GM18507 (cell line): Measurements from ENCODE around the gene RNF225.

Experiments
- DNase-seq: peaks from one replicate; pipeline ENCODE4 v3.0.0; 2011; ENCODE audit warnings: low read depth; ENCODE audit not compliant: insufficient read length; ENCODE audit errors: extremely low spot score
- FAIRE-seq: peaks from 2 replicates; lab custom pipeline; 2011; peaks lifted over from hg19 to GRCh38; lab: Jason Lieb, UNC

The RNF225 gene

DNA sequence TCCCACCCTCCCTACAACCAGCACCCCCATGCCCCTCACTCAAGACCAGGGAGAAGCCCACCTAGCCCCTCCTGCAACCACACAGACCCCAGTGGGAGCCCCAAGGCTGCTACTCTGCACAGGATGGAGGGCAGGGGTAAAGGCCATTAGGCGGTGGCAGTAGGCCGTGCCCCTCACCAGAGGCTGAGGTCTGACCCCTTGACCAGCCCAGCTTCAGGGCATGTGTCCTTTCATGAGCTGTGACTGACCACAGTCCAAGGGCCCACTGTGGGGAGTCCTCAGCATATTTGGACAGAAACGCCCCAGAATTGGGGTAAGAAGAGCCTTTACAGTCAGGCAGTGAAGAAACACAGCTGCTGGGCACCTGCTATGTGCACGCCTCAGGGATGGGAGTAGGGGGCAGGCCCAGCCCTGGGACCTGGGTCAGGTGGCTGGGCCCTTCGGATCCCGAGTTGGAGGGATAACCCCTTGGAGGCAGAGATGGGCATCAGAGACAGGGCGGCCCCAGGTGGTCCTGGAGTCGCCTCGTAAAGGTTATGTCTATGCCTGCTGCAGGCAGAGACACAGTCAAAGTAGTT lies 10.1 kb upstream of the RNF225 start:
- DNase-seq (no peak), FAIRE-seq (no peak)

DNA sequence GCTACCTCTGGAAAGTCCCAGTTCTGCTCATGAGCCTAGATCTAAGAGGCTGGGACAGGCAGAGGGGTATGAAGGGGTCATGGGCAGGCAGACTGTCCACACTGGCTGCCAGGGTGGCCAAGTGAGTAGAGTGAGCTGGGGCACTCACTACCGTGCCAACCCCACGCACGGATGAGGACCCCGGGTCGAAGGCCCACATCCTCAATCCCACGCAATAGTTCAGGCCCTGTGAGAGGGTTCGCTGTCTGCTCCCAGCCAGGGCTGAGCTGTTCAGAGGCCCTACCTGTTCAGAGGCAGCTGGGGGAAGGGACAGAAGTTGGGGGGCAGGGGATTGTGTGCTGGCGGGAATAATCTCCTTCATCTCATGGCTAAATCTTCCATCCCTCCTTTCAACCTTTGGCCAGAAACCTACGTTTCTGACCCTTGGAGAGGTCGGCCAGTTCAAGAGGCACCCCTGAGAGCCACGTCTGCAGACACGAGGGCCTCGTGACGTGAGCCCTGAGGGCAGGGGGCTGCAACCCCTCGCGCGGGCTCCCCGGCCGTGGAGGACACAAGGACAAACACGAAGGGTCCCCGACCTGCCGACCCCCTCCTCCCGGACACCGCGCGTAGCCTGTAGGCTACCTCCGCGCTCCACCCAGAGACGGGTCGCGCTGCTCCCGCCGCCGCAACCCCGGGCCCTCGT lies 9.4 kb upstream of the RNF225 start:
- FAIRE-seq (no peak), DNase-seq (no peak)

DNA sequence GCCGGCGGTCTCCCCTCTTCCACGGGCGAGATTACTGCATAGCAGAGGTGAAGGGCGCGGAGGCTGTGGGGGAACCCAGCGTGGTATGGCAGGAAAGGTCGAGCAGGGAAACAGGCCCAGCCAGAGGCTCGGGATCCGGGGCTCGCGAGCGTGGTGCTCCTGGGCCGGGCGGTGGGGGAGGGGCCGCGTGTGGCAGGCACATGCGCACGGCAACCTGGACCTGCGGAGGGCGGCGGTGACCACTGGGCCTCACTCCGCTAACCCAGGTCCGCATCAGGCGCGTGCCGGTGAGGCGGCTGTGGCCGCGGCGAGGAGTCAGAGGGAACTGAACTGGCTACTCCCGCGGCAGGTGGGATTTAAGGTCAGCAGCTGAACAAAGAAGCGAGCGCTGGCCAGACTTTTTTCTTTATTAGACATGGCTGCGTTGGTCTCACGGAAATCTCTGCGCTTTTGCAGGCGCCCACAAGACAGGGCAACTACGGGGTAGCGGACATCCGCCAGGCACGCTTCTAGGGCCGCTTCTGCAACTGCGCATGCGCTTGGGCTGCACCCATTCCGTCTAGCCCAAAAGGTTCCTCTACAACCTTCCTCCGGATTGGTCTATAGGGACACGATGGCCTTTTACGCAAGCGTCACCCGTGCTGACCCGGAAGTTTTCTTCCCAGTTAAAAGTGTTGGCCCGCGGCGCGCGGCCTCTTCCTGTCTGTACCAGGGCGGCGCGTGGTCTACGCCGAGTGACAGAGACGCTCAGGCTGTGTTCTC lies 8.7 kb upstream of the RNF225 start, which contains the start of gene RPS5:
Gene RPS5 (plus strand): TSS at position 694 of the 762 bp plus-strand sequence. CDS start 869 bp downstream, outside the sequence.
- DNase-seq = peak; percentile 99
- FAIRE-seq = peak; percentile 99

DNA sequence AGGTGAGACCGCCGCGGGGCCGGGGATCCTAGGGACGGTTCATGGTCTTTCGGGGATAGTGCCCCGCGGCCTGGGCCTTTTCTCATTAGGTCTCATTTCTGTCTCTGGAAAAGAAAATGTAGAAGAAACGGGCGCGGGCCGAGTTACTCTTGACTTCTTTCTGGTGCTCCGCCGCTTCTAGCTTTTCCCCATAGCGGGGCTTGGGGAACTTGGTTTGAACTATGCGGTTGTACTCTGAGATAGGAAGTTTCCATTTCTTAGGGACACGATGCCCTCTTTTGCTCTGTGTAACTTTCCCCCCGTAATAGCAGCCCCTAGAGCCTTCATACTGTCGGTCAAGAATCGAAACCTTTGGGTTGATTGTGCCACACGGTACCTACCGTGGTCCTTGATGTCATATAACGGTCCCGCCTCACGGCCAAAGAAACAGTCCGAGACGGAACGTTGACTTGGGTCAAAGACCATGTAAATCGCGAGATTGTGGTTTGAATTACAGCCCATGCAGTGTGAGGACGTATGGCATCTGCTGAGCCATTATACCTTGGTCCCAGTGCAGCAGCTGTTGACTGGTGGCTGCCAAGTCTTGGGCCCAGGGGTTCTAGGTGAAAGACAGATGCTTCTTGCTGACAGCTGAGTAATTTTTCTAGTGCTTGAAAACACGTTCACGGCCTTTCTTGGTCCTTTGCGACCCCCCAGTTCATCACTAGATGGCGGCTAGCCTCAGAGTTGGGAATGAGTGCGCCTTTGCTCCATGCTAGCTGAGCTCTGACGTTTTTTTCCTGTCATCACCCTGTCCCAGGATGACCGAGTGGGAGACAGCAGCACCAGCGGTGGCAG lies 7.9 kb upstream of the RNF225 start:
- DNase-seq (no peak), FAIRE-seq (no peak)

DNA sequence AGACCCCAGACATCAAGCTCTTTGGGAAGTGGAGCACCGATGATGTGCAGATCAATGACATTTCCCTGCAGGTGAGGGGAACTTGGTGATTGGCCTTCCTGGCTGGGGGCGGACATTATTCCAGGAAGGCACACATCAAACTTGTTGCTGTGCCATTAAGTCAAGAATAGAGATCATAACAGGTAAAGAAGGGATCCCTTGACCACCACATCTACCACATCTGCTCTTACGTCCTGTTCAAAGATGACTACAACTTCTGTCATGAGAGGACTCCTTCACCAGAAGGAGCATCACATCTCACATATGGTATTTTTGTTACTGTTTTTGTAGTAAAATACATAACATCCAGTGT lies 7.3 kb upstream of the RNF225 start:
- DNase-seq = no peak
- FAIRE-seq = no peak

DNA sequence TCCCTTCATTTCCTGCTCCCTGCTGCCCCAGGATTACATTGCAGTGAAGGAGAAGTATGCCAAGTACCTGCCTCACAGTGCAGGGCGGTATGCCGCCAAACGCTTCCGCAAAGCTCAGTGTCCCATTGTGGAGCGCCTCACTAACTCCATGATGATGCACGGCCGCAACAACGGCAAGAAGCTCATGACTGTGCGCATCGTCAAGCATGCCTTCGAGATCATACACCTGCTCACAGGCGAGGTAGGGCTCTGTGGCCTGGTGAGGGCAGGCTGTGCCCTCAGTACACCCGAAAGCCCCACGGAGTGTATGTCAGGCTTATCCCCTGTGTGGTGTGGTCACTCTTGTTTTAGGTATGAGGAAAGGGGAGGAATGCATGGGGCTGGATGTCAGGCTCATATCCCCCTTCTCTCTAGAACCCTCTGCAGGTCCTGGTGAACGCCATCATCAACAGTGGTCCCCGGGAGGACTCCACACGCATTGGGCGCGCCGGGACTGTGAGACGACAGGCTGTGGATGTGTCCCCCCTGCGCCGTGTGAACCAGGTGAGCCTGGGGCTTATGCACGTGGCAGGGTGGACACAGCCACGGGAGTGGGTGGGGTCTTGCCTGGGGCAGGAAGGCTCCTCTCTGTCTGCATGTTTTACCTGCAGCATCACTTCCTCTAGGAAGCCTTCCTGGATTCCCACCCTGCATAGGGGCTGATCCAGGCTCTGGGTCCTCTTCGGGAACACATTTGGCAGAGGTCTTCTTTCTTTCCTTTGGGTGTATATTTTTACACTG lies 2.3 kb upstream of the RNF225 start:
- no peak for DNase-seq
- no peak for FAIRE-seq

DNA sequence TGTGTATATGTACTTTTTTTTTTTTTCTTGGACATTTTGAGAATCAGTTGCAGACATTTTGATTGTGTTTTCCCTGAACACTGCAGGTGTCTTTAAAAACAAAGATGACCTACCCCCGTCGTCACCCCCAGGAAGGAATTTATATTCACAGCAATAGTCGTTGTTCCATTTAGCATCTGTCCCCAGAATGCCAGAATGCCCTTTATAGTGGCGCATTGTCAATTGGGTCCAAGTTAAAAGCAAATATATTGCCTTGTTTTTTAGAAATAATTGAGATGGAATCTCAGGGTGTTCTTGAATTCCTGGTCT lies 1.8 kb upstream of the RNF225 start:
- FAIRE-seq = no peak

DNA sequence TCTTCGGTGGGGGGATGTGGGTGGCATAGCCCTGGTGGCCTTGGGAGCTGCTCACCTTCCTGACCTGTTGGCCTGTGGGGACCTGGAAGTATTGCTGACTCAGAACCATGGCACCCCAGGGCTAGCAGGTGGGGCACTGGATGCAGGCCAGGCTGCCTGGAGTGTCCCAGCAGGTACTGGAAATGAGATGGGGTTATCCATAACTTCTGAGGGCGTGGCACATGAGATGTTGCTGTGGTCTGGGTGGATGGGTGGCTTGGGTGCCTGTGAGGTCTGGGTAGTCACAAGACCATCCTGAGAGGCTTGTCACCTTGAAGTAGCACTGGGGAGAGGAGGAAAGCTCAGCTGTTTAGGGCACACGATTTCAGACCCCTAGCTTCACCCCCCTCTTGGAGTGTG lies 636 bp upstream of the RNF225 start:
- FAIRE-seq (no peak), DNase-seq (no peak)

More for the DNA sequence above, 1.8 kb upstream of the RNF225 start:
- DNase-seq = no peak

DNA sequence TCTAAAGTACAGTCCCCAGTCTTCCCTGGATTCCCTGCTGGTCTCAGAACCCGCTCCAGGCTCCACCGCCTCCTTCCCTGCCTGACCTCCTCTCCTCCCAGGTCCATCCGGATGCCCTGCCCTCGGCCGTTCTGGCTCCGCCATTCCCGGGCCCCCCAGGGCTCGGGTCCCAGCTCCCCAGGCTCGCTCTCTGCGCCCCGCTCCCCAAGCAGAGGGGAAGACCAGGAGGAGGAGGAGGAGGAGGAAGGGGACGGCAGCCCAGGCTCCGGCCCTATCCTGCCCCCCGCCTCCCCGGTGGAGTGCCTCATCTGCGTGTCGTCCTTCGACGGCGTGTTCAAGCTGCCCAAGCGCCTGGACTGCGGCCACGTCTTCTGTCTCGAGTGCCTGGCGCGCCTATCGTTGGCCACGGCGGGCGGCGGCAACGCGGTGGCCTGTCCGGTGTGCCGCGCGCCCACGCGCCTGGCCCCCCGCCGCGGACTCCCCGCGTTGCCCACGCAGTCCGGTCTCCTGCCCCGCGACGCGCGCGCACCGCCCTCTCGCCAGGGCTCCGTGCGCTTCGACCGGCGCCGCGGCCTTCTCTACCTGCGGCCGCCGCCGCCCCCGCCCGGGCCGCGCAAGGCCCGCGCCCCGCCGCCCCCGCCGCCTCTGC lies 647 bp downstream of the RNF225 start:
- no peak for FAIRE-seq
- DNase-seq = no peak

DNA sequence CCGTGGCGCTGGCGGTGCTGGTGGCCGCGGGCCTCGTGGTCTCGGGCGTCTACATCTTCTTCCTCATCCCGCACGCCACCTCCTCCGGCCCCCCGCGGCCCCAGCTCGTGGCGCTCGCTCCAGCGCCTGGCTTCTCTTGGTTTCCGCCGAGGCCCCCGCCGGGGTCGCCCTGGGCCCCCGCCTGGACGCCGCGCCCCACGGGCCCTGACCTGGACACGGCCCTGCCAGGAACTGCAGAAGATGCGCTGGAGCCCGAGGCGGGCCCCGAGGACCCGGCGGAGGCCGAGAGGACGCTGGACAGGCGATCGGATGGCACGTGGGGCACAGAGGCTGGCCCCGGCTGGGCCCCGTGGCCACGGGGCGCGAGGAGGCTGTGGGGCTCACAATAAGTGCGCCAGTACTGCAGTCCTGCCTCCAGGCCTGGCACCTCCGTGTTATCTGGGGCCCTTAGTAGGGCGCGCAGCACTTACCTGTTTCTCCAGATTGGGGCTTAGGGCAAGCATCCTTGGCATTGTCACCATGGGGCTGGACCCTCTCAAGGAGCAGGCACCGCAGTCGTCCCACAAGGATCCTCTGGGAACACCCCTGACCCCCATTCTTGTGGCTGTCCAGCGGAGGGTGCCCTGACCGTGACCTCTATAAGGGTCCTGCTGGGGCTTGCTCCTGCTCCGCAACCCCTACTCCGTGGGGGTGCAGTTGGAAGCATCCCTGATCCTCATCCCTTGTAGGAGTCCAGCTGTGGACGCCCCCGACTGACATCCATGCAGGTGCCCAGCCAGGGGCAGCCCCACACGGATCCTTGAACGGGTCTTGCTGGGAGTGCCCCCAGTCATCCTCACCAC lies 1.5 kb downstream of the RNF225 start:
- no peak for DNase-seq
- no peak for FAIRE-seq

DNA sequence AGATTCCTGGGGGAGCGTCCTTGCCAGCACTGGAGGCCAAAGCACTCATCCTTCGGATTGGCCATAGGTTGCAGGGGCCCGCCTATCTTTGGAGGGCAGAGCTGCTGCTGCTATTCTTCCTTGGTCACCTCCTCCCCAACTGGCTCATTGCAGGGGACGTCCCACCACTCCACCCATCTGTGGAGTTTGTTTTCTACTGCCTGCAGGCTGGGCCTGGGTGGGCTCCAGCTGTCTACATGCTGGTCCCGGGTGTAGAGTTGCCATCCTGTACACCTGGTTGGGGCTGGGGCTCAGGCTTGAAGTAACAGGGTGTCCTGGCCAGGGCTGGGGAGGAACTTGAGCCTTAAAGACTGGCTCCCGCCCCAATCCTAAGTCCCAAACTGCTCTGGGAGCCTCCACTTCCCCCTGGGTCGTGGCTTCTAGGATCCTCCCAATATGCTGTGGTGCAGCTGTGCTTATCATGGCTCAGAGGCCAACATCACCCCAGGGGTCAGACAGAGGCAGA lies 2.1 kb downstream of the RNF225 start:
- DNase-seq (no peak), FAIRE-seq (no peak)

DNA sequence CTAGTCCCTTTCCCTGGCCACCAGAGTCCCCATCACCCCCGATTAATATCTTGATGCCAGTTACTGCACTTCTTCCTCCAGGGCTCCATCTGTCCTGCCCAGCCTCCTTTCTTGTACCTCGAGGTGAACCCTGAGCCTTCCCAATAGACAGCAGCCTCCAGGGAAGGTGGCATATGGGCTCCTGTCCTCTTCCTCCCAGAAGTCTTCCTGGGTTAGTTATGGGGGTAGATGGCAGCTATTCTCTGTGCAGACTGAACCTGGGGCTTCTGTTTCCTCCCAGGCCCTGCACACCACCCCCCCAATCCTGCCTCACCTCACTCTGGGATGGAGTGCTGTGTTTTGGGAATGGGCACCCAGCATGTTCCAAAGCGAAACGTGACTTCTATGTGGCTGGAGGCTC lies 2.6 kb downstream of the RNF225 start:
- no peak for FAIRE-seq

DNA sequence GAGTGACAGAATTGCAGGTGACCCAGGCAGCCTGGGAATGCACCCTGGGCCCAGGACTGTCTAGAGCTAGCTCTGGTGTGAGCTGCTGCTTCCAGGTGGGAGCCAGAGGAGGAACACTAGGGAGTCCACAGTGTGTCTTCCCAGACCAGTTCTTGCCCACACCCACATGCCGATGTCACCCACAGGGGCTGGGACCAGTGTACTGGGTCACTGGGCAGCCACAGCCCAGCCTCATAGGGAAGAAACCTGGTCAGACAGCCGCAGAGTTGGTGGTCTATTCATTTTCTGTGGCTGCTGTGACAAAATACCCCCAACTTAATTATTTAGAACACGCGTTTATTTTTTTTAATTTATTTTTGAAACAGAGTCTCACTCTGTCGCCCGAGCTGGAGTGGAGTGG lies 3.1 kb downstream of the RNF225 start:
- FAIRE-seq (no peak), DNase-seq (no peak)

More for the DNA sequence above, 2.6 kb downstream of the RNF225 start:
- no peak for DNase-seq

DNA sequence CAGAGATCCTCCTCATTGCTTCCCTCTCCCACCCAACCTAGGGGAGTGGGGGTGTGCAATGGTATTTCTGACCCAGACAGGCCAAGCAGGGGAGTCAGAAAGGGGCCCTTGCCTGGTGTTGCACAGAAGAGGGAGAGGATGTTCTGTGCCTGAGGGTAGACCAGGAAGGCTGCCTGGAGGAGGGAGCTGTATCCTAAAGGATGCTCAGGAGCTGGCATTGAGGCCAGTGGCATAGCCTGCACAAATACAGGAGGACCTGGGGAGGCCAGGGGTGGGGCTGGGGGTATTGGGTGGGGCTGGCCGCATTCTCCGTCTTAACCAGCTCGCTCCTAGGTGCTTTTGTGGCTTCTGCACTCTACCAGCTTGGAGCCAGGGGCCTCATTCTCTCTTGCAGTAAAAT lies 4.4 kb downstream of the RNF225 start:
- no peak for DNase-seq
- FAIRE-seq = no peak

DNA sequence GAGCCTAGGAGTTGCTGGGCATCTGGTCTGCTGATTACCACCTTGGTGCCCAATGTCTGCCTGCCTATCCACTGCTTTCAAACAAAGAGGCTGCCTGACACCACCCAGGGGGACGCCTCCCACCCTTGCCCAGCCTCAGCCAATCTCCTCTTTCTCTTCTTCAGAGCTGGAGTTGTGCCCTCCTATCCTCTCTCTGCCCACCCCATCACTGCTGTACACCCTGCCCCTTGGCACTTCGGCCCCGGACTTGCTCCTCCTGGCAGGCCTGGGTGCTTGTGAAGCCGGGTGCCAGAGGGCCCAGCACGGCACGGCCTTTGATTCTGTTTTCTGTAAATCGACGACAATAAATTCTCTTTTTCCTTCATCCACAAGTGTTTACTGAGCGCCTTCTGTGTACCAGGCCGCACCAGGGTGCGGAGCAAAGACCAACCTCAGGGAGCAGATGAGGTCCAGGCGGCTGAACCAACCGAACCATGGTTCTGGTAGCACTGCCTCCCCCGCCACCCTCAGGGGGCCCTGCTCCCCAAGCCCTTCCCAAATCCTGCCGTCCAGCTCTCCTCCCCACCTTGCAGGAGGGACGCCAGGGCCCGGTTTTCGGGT lies 5.0 kb downstream of the RNF225 start:
- FAIRE-seq = no peak
- DNase-seq = no peak

DNA sequence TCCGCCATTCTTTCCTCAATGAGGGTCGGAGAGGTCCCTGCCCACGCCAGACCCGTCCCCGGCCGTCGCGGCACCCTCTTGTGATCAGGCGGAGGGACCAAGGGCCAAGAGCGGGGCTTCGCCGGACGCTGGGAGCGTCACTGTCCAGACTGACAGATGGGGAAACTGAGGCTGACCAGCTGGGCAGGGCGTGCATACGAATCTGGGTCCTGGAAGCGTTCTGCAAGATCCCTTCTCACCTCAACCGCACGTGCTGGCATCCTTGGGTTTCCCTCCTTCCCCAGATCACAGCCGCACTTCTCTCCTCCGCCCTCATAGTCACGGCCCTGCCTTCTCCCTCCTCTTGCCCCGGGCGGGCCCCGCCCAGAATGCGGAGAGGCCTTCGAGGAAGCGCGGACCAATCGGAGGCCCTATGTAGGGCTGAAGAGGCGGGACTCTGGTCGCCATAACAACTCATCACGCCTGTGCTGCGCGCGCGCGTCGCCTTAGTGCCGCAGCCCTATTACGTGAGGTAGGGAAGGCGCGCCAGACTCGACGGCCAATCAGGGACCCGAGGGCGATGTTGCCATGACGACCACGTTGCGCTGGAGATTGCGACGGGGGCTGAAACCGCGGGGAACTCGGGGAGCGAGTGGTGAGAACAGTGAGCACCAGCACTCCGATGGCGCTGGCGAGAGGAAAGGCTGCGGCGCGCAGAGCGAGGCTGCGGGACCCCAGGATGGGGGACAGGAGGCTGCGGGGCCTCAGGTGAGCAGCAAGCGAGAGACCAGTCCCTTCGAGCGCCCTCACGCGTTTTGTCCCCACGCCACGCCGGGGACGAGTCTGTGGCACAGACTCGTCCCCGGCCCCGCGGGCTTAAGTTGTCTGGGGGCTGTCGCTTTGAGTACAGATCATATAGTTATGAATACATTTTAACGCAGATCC lies 5.7 kb downstream of the RNF225 start:
- FAIRE-seq (peak; percentile 96), DNase-seq (peak; percentile 96)
